Left ventricle myocardium inferior (tissue), 1 donor: ENCODE data around the gene CNTN4. TPM values are rescaled to one million over a fixed set of nuclear protein-coding genes. Genes with fewer than 3 reads are reported as not detected.

Experiments
- DNase-seq: peaks from one replicate; pipeline ENCODE4 v3.0.0-alpha.2; 2020
- H3K27ac ChIP-seq: fragments of 200-600 bp; replicated peaks from 2 replicates; pipeline ENCODE4 v1.8.0; 2021
- H3K27me3 ChIP-seq: fragments of 200-600 bp; 2 replicates; pipeline ENCODE4 v1.8.0; 2021; ENCODE audit warnings: low read depth
- H3K36me3 ChIP-seq: fragments of 200-600 bp; 2 replicates; pipeline ENCODE4 v1.8.0; 2021
- H3K4me1 ChIP-seq: fragments of 200-600 bp; 2 replicates; pipeline ENCODE4 v1.8.0; 2021
- H3K4me3 ChIP-seq: fragments of 200-600 bp; 2 replicates; pipeline ENCODE4 v1.8.0; 2021; ENCODE audit warnings: mild to moderate bottlenecking, moderate library complexity
- H3K9me3 ChIP-seq: fragments of 200-600 bp; replicated peaks from 2 replicates; pipeline ENCODE4 v1.8.0; 2021
- CTCF ChIP-seq: fragments of 200-600 bp; IDR thresholded peaks from 2 replicates; pipeline ENCODE4 v1.8.0; 2021; ENCODE audit warnings: antibody characterized with exemption, mild to moderate bottlenecking, borderline replicate concordance
- intact Hi-C: fragments of 100-400 bp; cut with micrococcal nuclease; formaldehyde crosslinking; loops from one replicate; pipeline ENCODE4 v1.11.0; 2022
- total RNA-seq: library from RNA; stranded (reverse); fragmentation: NEBNext Ultra II Directional; extraction: Animal tissue kit (Norgen Biotek cat#: 25700); gene quantifications from one replicate; pipeline ENCODE4 v1.2.1, GENCODE V29; 2021
- donor health status: DM: no; HTN: yes; CAD: no; lungs with severe emphysema.

The CNTN4 gene
- total RNA-seq, 1 donor from 2014 or later, result 1.2 TPM

GRCh38 chr3:3068358-3068881, 969.8 kb downstream of the CNTN4 start:
- TF ChIP-seq CTCF, result no peak
- Histone ChIP-seq H3K27me3 (no peaks in the 10 kb centered on the region), H3K36me3 (no peaks in the 10 kb centered on the region), H3K27ac (no peak overlapping the region), H3K4me3 (no peak overlapping the region), H3K9me3 (no peaks in the 10 kb centered on the region), H3K4me1 (no peaks in the 10 kb centered on the region)
- no peak for DNase-seq
- intact Hi-C loops, result no loop called here

- TF ChIP-seq CTCF, result no peak
- DNase-seq, result no peak
- Histone ChIP-seq H3K27ac (no peak overlapping the region), H3K9me3 (no peaks in the 10 kb centered on the region), H3K4me3 (no peak overlapping the region), H3K27me3 (no peaks in the 10 kb centered on the region), H3K36me3 (no peaks in the 10 kb centered on the region), H3K4me1 (no peaks in the 10 kb centered on the region)
- intact Hi-C loops, result no loop called here
These were observed 971.1 kb downstream of the CNTN4 start for GRCh38 chr3:3069723-3070122.

- Histone ChIP-seq H3K27ac (no peak overlapping the region), H3K9me3 (no peaks in the 10 kb centered on the region), H3K36me3 (no peaks in the 10 kb centered on the region), H3K27me3 (no peaks in the 10 kb centered on the region), H3K4me1 (no peaks in the 10 kb centered on the region), H3K4me3 (no peak overlapping the region)
- intact Hi-C loops, result no loop called here
- DNase-seq, result no peak
- no peak for TF ChIP-seq CTCF
These were observed 972.5 kb downstream of the CNTN4 start for GRCh38 chr3:3071136-3071535.

- H3K4me3 ChIP-seq, result no peak overlapping the region
- H3K27ac ChIP-seq, result no peak overlapping the region
- H3K36me3 ChIP-seq, result no peaks in the 10 kb centered on the region
- intact Hi-C loops, result no loop called here
- H3K27me3 ChIP-seq, result peaks cover 8% of the 10 kb centered on the region
- H3K4me1 ChIP-seq, result no peaks in the 10 kb centered on the region
- DNase-seq, result no peak
- TF ChIP-seq CTCF, result no peak
- H3K9me3 ChIP-seq, result no peaks in the 10 kb centered on the region
These were observed 976.0 kb downstream of the CNTN4 start for GRCh38 chr3:3074551-3075257.

GRCh38 chr3:3080309-3080708, 981.6 kb downstream of the CNTN4 start:
- peaks cover 36% of the 10 kb centered on the region for H3K27me3 ChIP-seq
- DNase-seq, result no peak
- intact Hi-C loops, result no loop called here
- H3K9me3 ChIP-seq, result no peaks in the 10 kb centered on the region
- no peaks in the 10 kb centered on the region for H3K36me3 ChIP-seq
- TF ChIP-seq CTCF, result no peak
- H3K27ac ChIP-seq, result no peak overlapping the region
- H3K4me1 ChIP-seq, result no peaks in the 10 kb centered on the region
- H3K4me3 ChIP-seq, result no peak overlapping the region
